PC-3 (cell line): ENCODE measurements around the gene HYAL1. TPM values are rescaled to one million over a fixed set of nuclear protein-coding genes. Genes with fewer than 3 reads are reported as not detected.
"Not testable (repeated sequence)": the region's sequence is repeated elsewhere in the genome, so short reads cannot be mapped to it uniquely, and the experiment has no call there.

ENCODE experiments used
- ATAC-seq: fragments of 200-7000 bp; cut with Tn5 transposase; 2 replicates; pipeline ENCODE4 v1.9.1; 2020; ENCODE audit warnings: mild to moderate bottlenecking, moderate library complexity
- BruUV-seq: library from RNA; stranded (reverse); fragments of 400-500 nt; replicated peaks from 2 replicates; lab custom pipeline; 2021; lab: Mats Ljungman, UMichigan
- CTCF ChIA-PET: fragments of 300-600 bp; sonication (Branson Sonifier 250); formaldehyde crosslinking; loops from one replicate; lab custom pipeline; 2022; ENCODE audit warnings: antibody characterized with exemption; lab: Charles Lee
- POLR2A ChIA-PET: fragments of 300-600 bp; sonication (Branson Sonifier 250); formaldehyde crosslinking; loops from one replicate; lab custom pipeline; 2022; ENCODE audit warnings: antibody characterized with exemption; ENCODE audit not compliant: unreplicated experiment; lab: Charles Lee
- DNase-seq: peaks from one replicate; pipeline ENCODE4 v3.0.0-alpha.2; 2015
- H2AFZ ChIP-seq: fragments of 300-600 bp; sonication (generic); 2 replicates; pipeline ENCODE4 v1.6.0; 2016; ENCODE audit warnings: antibody characterized with exemption, low read length
- H3F3A ChIP-seq: fragments of 300-600 bp; sonication (generic); one replicate; pipeline ENCODE4 v1.6.0; 2017; ENCODE audit warnings: antibody characterized with exemption, low read length, control low read depth, mild to moderate bottlenecking; ENCODE audit not compliant: unreplicated experiment
- H3K27ac ChIP-seq: fragments of 300-600 bp; sonication (generic); 2 replicates; pipeline ENCODE4 v1.5.1; 2016; ENCODE audit warnings: mild to moderate bottlenecking, low read length
- H3K27me3 ChIP-seq: fragments of 300-600 bp; sonication (generic); 2 replicates; pipeline ENCODE4 v1.6.1; 2016; ENCODE audit warnings: low read length, mixed read lengths
- H3K36me3 ChIP-seq: fragments of 300-600 bp; sonication (generic); 2 replicates; pipeline ENCODE4 v1.6.1; 2016; ENCODE audit warnings: low read depth, mixed run types, low read length, mixed read lengths
- H3K4me1 ChIP-seq: fragments of 300-600 bp; sonication (generic); 2 replicates; pipeline ENCODE4 v1.5.1; 2016; ENCODE audit warnings: low read length; ENCODE audit not compliant: insufficient read depth
- H3K4me2 ChIP-seq: fragments of 300-600 bp; sonication (generic); 2 replicates; pipeline ENCODE4 v1.6.0; 2016; ENCODE audit warnings: low read length
- H3K4me3 ChIP-seq: fragments of 300-600 bp; sonication (generic); 2 replicates; pipeline ENCODE4 v1.5.1; 2016; ENCODE audit warnings: mild to moderate bottlenecking, low read length, mixed read lengths
- H3K79me2 ChIP-seq: fragments of 300-600 bp; sonication (generic); 2 replicates; pipeline ENCODE4 v1.6.1; 2017; ENCODE audit warnings: low read length, mixed read lengths
- H3K9ac ChIP-seq: fragments of 300-600 bp; sonication (generic); 2 replicates; pipeline ENCODE4 v1.6.0; 2016; ENCODE audit warnings: mild to moderate bottlenecking, low read length
- H3K9me2 ChIP-seq: fragments of 300-600 bp; sonication (generic); replicated peaks from 2 replicates; pipeline ENCODE4 v1.6.1; 2016; ENCODE audit warnings: mixed run types, low read length, mixed read lengths
- H3K9me3 ChIP-seq: fragments of 300-600 bp; sonication (generic); 2 replicates; pipeline ENCODE4 v1.6.1; 2016; ENCODE audit warnings: low read length, mixed read lengths
- H4K20me1 ChIP-seq: fragments of 300-600 bp; sonication (generic); 2 replicates; pipeline ENCODE4 v1.6.1; 2016; ENCODE audit warnings: low read length, mixed read lengths
- CTCF ChIP-seq: fragments of 300-600 bp; sonication (generic); conservative IDR thresholded peaks from 2 replicates; pipeline ENCODE4 v1.5.1; 2017; ENCODE audit warnings: antibody characterized with exemption, low read depth, mild to moderate bottlenecking, low read length
- EZH2 ChIP-seq: fragments of 300-600 bp; sonication (generic); IDR thresholded peaks from one replicate; pipeline ENCODE4 v1.6.1; 2017; ENCODE audit warnings: antibody characterized with exemption, mild to moderate bottlenecking, low read length; ENCODE audit not compliant: unreplicated experiment
- EZH2phosphoT487 ChIP-seq: fragments of 300-600 bp; sonication (generic); IDR thresholded peaks from 2 replicates; pipeline ENCODE4 v1.6.1; 2018; ENCODE audit warnings: mild to moderate bottlenecking, antibody characterized with exemption, low read length, borderline replicate concordance
- intact Hi-C: fragments of 100-400 bp; cut with micrococcal nuclease; formaldehyde crosslinking; loops from 2 replicates; pipeline ENCODE4 v1.9.0; 2023
- total RNA-seq: library from RNA; depleted of rRNA; stranded (reverse); fragments of >200 nt; gene quantifications from 2 replicates; pipeline ENCODE4 v1.2.3, GENCODE V29; 2014

Gene HYAL1
- total RNA-seq, 1 experiment from 2014 or later, result 1.3 TPM

- ATAC-seq, result no peak
- no peaks in the 10 kb centered on the region for H3F3A ChIP-seq
- DNase-seq, result no peak
- no peaks in the 10 kb centered on the region for H3K9me2 ChIP-seq
- no peaks in the 10 kb centered on the region for H3K27me3 ChIP-seq
- H3K9ac ChIP-seq, result no peak overlapping the region
- BruUV-seq, result no TSS peak
- H3K79me2 ChIP-seq, result no peaks in the 10 kb centered on the region
- peaks cover 33% of the 10 kb centered on the region for H3K4me1 ChIP-seq
- no peak overlapping the region for H2AFZ ChIP-seq
- TF ChIP-seq CTCF, result no peak
- no peak for TF ChIP-seq EZH2phosphoT487
- TF ChIP-seq EZH2, result no peak
- no peak overlapping the region for H3K27ac ChIP-seq
- ChIA-PET POLR2A (no interaction called here), CTCF (no interaction called here)
- no peak overlapping the region for H3K4me3 ChIP-seq
- H4K20me1 ChIP-seq, result no peaks in the 10 kb centered on the region
- intact Hi-C loops, result no loop called here
- H3K9me3 ChIP-seq, result no peaks in the 10 kb centered on the region
- no peak overlapping the region for H3K4me2 ChIP-seq
- H3K36me3 ChIP-seq, result no peaks in the 10 kb centered on the region; the same call in 1 of the 2 replicates
These were observed 40.6 kb downstream of the HYAL1 start for GRCh38 chr3:50262778-50263177.

GRCh38 chr3:50262200-50262599 lies 41.2 kb downstream of the HYAL1 start:
- CTCF ChIA-PET, H3K27ac ChIP-seq: not testable (repeated sequence)

GRCh38 chr3:50261505-50261904 lies 41.9 kb downstream of the HYAL1 start:
- H3K36me3 ChIP-seq, result peaks cover 10% of the 10 kb centered on the region
- no peak overlapping the region for H3K4me2 ChIP-seq
- peaks cover 26% of the 10 kb centered on the region for H3K4me1 ChIP-seq
- TF ChIP-seq EZH2 (no peak), EZH2phosphoT487 (no peak), CTCF (no peak)
- H3K27me3 ChIP-seq, result no peaks in the 10 kb centered on the region
- no peak for DNase-seq
- no peaks in the 10 kb centered on the region for H3K9me3 ChIP-seq
- CTCF ChIA-PET, result no interaction called here
- no peaks in the 10 kb centered on the region for H3F3A ChIP-seq
- H3K4me3 ChIP-seq, result no peak overlapping the region
- intact Hi-C loops, result no loop called here
- no peak overlapping the region for H3K9ac ChIP-seq
- no peak overlapping the region for H2AFZ ChIP-seq
- POLR2A ChIA-PET, result no interaction called here
- ATAC-seq, result no peak
- H3K27ac ChIP-seq, result no peak overlapping the region
- no peaks in the 10 kb centered on the region for H3K9me2 ChIP-seq
- BruUV-seq, result no TSS peak
- H4K20me1 ChIP-seq, result no peaks in the 10 kb centered on the region
- H3K79me2 ChIP-seq, result no peaks in the 10 kb centered on the region

More at GRCh38 chr3:50262200-50262599, 41.2 kb downstream of the HYAL1 start:
- ATAC-seq, POLR2A ChIA-PET, H3K4me2 ChIP-seq, H3K27me3 ChIP-seq, H4K20me1 ChIP-seq, H3K79me2 ChIP-seq, H2AFZ ChIP-seq, DNase-seq, H3K9me3 ChIP-seq, BruUV-seq, H3K9ac ChIP-seq, H3K36me3 ChIP-seq, H3K4me3 ChIP-seq, H3K9me2 ChIP-seq, intact Hi-C loops, H3F3A ChIP-seq: not testable (repeated sequence)
- peaks cover 28% of the 10 kb centered on the region for H3K4me1 ChIP-seq
